HL-60 (cell line): ENCODE data around the gene NT5E.
"Not testable (repeated sequence)": the region's sequence is repeated elsewhere in the genome, so short reads cannot be mapped to it uniquely, and the experiment has no call there.

ENCODE experiments used
- DNase-seq, 2 experiments: peaks; one replicate each; pipeline ENCODE4 v3.0.0-alpha.2; 2010 to 2020; ENCODE audit warnings: low read depth in 1 of 2, low spot score in 1 of 2
- H3K27ac ChIP-seq: fragments of 250-450 bp; sonication (Bioruptor Pico); replicated peaks from 2 replicates; pipeline ENCODE4 v1.5.1; 2020; ENCODE audit warnings: mild to moderate bottlenecking, moderate library complexity
- H3K27me3 ChIP-seq: fragments of 250-450 bp; sonication (Bioruptor Pico); 2 replicates; pipeline ENCODE4 v1.5.1; 2021; ENCODE audit warnings: mild to moderate bottlenecking, moderate library complexity; ENCODE audit not compliant: insufficient read depth, poor library complexity, severe bottlenecking
- H3K4me3 ChIP-seq: replicated peaks from 2 replicates; pipeline ENCODE4 v1.5.1; 2011; ENCODE audit warnings: mild to moderate bottlenecking, control low read depth, low read length; ENCODE audit not compliant: insufficient read depth
- GABPA ChIP-seq: IDR thresholded peaks from 2 replicates; pipeline ENCODE4 v1.6.1; 2012; ENCODE audit warnings: low read depth
- POLR2AphosphoS5 ChIP-seq: IDR thresholded peaks from 2 replicates; pipeline ENCODE4 v1.6.1; 2012; ENCODE audit warnings: low read depth
- SPI1 ChIP-seq: IDR thresholded peaks from 2 replicates; pipeline ENCODE4 v1.6.1; 2012; ENCODE audit warnings: low read depth, mild to moderate bottlenecking, borderline replicate concordance
- TF ChIP-seq, protein P1 (sequence below): IDR thresholded peaks from one replicate; pipeline ENCODE4 v1.5.1; 2011; ENCODE audit warnings: low read length, control low read depth, inconsistent platforms; ENCODE audit not compliant: insufficient read depth
- TF ChIP-seq, protein P2 (sequence below): IDR thresholded peaks from 2 replicates; pipeline ENCODE4 v1.6.1; 2012; ENCODE audit warnings: low read depth; ENCODE audit not compliant: insufficient replicate concordance

NT5E gene

DNA sequence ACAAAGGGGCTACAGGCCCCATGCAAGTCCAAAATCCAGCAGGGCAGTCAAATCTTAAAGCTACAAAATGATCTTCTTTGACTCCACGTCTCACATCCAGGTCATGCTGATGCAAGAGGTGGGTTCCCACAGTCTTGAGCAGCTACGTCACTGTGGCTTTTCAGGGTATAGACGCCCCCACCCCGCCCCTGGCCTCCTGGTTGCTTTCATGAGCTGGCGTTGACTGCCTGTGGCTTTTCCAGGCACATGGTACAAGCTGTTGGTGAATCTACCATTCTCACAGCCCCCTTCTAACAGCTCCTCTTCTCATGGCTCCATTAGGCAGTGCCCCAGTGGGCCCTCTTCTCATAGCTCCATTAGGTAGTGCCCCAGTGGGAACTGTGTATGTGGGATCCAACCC is 47.0 kb downstream of the NT5E start:
- TF ChIP-seq, protein P1, sequence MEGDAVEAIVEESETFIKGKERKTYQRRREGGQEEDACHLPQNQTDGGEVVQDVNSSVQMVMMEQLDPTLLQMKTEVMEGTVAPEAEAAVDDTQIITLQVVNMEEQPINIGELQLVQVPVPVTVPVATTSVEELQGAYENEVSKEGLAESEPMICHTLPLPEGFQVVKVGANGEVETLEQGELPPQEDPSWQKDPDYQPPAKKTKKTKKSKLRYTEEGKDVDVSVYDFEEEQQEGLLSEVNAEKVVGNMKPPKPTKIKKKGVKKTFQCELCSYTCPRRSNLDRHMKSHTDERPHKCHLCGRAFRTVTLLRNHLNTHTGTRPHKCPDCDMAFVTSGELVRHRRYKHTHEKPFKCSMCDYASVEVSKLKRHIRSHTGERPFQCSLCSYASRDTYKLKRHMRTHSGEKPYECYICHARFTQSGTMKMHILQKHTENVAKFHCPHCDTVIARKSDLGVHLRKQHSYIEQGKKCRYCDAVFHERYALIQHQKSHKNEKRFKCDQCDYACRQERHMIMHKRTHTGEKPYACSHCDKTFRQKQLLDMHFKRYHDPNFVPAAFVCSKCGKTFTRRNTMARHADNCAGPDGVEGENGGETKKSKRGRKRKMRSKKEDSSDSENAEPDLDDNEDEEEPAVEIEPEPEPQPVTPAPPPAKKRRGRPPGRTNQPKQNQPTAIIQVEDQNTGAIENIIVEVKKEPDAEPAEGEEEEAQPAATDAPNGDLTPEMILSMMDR: no peak
- TF ChIP-seq, protein P2, sequence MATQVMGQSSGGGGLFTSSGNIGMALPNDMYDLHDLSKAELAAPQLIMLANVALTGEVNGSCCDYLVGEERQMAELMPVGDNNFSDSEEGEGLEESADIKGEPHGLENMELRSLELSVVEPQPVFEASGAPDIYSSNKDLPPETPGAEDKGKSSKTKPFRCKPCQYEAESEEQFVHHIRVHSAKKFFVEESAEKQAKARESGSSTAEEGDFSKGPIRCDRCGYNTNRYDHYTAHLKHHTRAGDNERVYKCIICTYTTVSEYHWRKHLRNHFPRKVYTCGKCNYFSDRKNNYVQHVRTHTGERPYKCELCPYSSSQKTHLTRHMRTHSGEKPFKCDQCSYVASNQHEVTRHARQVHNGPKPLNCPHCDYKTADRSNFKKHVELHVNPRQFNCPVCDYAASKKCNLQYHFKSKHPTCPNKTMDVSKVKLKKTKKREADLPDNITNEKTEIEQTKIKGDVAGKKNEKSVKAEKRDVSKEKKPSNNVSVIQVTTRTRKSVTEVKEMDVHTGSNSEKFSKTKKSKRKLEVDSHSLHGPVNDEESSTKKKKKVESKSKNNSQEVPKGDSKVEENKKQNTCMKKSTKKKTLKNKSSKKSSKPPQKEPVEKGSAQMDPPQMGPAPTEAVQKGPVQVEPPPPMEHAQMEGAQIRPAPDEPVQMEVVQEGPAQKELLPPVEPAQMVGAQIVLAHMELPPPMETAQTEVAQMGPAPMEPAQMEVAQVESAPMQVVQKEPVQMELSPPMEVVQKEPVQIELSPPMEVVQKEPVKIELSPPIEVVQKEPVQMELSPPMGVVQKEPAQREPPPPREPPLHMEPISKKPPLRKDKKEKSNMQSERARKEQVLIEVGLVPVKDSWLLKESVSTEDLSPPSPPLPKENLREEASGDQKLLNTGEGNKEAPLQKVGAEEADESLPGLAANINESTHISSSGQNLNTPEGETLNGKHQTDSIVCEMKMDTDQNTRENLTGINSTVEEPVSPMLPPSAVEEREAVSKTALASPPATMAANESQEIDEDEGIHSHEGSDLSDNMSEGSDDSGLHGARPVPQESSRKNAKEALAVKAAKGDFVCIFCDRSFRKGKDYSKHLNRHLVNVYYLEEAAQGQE: no peak
- no peak for TF ChIP-seq SPI1
- no peak for TF ChIP-seq POLR2AphosphoS5
- TF ChIP-seq GABPA: no peak
- no peaks in the 10 kb centered on the region for H3K27me3 ChIP-seq
- no peak overlapping the region for H3K4me3 ChIP-seq
- H3K27ac ChIP-seq: no peak overlapping the region
- no peak for DNase-seq

DNA sequence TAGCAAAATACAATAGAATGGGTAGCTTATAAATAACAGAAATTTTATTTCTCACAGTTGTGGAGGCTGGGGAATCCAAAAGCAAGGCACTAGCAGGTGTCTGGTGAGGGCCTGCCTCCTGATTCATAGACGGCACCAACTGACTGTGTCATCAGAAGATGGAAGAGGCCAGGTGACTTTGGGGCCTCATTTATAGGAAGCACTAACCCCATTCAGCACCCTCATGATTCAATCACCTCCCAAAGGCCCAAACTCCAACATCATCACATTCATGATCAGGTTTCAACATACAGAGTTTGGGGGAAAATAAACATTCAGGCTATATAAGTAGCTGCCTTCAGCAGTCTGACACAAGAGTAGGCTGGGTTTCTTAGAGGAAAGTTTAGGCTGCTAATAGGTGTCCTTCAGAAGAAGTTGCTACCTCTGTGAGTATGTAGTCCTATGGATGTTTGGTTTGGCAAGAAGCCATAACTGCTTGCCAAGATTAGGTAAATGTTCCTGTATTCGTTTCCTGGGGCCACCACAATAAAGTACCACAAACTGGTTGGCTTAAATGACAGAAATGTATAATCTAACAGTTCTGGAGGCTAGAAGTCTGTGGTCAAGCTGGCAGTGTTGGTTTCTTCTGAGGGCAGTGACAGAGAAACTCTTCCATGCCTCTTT is 48.8 kb downstream of the NT5E start:
- H3K27ac ChIP-seq: no peak overlapping the region
- DNase-seq: peak in 1 of 2 experiments; percentile 45
- no peaks in the 10 kb centered on the region for H3K27me3 ChIP-seq
- H3K4me3 ChIP-seq: no peak overlapping the region
- peak; percentile 49; the same call in 1 of the 2 replicates for TF ChIP-seq POLR2AphosphoS5
- no peak for TF ChIP-seq GABPA
- no peak for TF ChIP-seq SPI1

DNA sequence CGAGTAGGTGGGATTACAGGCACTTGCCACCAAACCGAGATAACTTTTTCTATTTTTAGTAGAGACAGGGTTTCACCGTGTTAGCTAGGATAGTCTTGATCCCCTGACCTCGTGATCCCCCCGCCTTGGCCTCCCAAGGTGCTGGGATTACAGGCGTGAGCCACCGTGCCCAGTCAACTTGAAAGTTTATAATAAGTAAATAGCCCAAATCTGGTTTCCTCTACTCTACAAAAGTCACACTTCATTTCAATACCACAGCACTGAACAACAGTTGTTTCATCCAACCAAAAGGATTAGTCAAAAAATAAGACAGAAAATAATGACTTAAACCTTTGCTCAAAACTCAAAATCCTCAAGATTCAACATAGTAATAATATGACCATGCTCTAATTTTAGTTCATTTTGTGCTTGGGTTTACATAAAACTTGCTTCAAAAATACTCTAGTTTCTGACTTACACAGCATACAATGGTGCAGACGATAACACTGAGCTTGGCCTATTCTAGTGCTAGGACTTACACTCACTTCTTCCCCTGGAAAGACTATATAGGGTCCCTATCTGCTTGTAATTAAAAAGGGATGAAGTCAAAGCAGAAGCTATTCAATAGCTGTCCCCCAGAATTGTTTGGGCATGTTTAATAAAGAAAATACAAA is 56.7 kb downstream of the NT5E start:
- Histone ChIP-seq H3K4me3 (no peak overlapping the region), H3K27me3 (no peaks in the 10 kb centered on the region), H3K27ac (no peak overlapping the region)
- DNase-seq: no peak
- no peak for TF ChIP-seq GABPA

DNA sequence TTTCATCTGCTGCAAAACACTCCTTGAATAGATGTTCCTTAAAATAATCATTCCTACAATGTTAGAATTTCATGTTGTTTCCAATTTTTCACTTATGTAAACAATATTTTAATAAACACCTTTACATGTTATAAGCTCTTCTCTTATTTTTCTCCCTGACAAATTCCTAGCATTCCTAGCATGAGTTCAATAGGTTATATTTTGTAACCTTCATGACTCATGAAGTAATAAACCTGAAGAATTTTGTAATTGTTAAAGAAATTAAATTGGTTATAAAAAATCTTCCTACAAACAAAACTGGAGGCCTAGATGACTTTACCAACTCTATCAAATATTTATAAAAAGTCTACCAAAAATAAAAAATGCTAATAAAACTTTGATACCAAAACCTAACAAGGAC is 66.3 kb downstream of the NT5E start:
- Histone ChIP-seq H3K4me3 (no peak overlapping the region), H3K27ac (no peak overlapping the region), H3K27me3 (no peaks in the 10 kb centered on the region)
- DNase-seq: no peak
- TF ChIP-seq, protein P1: no peak
- TF ChIP-seq GABPA: no peak
- TF ChIP-seq POLR2AphosphoS5: no peak
- no peak for TF ChIP-seq SPI1
- TF ChIP-seq, protein P2: no peak

DNA sequence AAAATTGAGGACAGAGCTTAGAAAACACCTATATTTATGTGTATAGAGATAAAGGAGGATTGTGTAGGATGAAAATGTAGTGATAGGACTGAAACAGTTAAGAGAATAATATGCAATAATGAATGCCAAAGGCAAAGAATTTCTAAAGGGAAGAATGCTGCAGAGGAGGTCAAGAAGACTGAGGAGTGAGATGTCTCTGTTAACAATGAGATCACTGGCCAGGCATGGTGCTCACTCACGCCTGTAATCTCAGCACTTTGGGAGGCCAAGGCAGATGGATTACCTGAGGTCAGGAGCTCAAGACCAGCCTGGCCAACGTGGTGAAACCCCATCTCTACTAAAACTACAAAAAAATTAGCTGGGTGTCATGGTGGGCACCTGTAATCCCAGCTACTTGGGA is 74.4 kb downstream of the NT5E start:
- not testable (repeated sequence) for H3K4me3 ChIP-seq, H3K27me3 ChIP-seq, DNase-seq, H3K27ac ChIP-seq
